Spinal cord (tissue), 10 donors: ENCODE results near the gene CHRNB4. TPM values are rescaled to one million over a fixed set of nuclear protein-coding genes. Genes with fewer than 3 reads are reported as not detected.

Source experiments
- DNase-seq, 6 donors: peaks; one replicate each; pipeline versions ENCODE4 v3.0.0 to v3.0.0-alpha.2; 2013 to 2015; ENCODE audit warnings: low spot score in 6 of 6, low read depth in 4 of 6
- H3K27ac ChIP-seq: one replicate; pipeline ENCODE4 v1.5.1; 2013; ENCODE audit warnings: low read depth, low read length, control low read depth
- H3K27me3 ChIP-seq: one replicate; pipeline ENCODE4 v1.6.1; 2013; ENCODE audit warnings: low read length; ENCODE audit not compliant: control insufficient read depth, insufficient read depth
- H3K36me3 ChIP-seq: one replicate; pipeline ENCODE4 v1.6.1; 2013; ENCODE audit warnings: low read length; ENCODE audit not compliant: control insufficient read depth, insufficient read depth
- H3K4me1 ChIP-seq: one replicate; pipeline ENCODE4 v1.6.1; 2013; ENCODE audit warnings: low read length; ENCODE audit not compliant: control insufficient read depth, insufficient read depth
- H3K4me3 ChIP-seq: one replicate; pipeline ENCODE4 v1.5.1; 2013; ENCODE audit warnings: low read depth, low read length, control low read depth
- H3K9me3 ChIP-seq: one replicate; pipeline ENCODE4 v1.6.1; 2013; ENCODE audit warnings: low read length; ENCODE audit not compliant: control insufficient read depth, insufficient read depth
- WGBS: methylation state at CpG from one replicate; pipeline ENCODE4 v1.1.5; 2013; ENCODE audit warnings: missing lambda C conversion rate; ENCODE audit not compliant: insufficient coverage; 5-methylcytosine and 5-hydroxymethylcytosine counted together
- polyA plus RNA-seq, 2 donors: library from polyadenylated mRNA; unstranded; fragments of 120-200 nt; gene quantifications; one replicate each; pipeline ENCODE4 v1.2.1, GENCODE V29; 2013; ENCODE audit not compliant: insufficient read length in 2 of 2
- total RNA-seq, 2 donors: library from RNA; depleted of rRNA in 1 of 2; stranded (reverse); fragments of 120-200 nt in 1 of 2; fragments of >200 nt in 1 of 2; gene quantifications; one replicate each; pipeline versions ENCODE4 v1.2.3 to v1.2.4, GENCODE V29; 2013 to 2014
- donor health status: healthy.

CHRNB4 gene
- total and polyA plus RNA-seq, 4 donors, result 0.33 to 3.3 (median 2.1) TPM

DNA sequence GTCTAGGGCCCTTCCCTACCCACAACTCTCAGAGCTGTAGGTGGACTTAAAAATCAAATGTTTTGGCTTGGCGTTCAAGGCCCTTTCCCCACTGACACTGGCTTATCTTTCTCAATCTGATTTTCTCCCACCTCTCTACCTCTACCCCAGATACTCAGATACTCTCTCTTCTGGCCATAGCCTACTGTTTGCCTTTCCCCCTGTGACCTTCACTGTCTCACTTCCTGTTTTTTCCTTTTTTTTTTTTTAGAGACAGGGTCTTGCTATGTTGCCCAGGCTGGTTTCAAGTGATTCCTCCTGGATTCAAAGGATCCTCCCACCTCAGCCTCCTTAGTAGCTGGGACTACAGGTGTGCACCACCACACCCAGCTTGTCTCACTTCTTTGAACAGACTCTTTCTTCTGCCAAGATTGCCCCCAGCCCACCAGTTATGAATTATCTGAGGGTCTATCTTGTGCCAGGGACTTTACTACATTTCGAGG is 4.6 kb downstream of the CHRNB4 start:
- 86% methylated on average over 2 of the region's 2 CpGs for WGBS
- Histone ChIP-seq H3K9me3 (no peaks in the 10 kb centered on the region), H3K4me3 (no peak overlapping the region), H3K4me1 (peaks cover 15% of the 10 kb centered on the region), H3K27ac (no peak overlapping the region), H3K27me3 (peaks cover 15% of the 10 kb centered on the region), H3K36me3 (no peaks in the 10 kb centered on the region)
- DNase-seq, result no peak

DNA sequence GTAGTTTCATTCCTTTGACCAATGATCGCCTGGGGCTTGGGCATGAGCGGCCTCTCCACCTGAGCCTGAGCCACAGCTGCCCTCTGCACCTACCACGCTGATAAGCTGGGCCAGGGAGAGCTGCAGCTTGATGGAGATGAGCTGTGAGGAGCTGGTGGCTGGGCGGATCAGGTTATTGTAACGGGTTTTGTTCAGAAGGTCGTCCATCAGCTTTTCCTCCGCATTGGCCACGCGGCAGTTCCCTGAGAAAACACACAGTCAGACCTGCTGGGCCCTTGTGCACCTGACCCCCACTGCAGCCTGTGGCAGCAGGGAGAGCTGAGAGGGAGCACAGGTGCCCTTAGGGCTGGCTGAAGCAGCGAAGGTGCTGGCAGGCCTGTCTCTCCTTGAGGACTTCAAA is 5.7 kb downstream of the CHRNB4 start:
- Histone ChIP-seq H3K36me3 (no peaks in the 10 kb centered on the region), H3K4me3 (no peak overlapping the region), H3K27me3 (peaks cover 6% of the 10 kb centered on the region), H3K9me3 (no peaks in the 10 kb centered on the region), H3K4me1 (peaks cover 4% of the 10 kb centered on the region), H3K27ac (no peak overlapping the region)
- no peak for DNase-seq
- 83% methylated on average over 10 of the region's 10 CpGs for WGBS

DNA sequence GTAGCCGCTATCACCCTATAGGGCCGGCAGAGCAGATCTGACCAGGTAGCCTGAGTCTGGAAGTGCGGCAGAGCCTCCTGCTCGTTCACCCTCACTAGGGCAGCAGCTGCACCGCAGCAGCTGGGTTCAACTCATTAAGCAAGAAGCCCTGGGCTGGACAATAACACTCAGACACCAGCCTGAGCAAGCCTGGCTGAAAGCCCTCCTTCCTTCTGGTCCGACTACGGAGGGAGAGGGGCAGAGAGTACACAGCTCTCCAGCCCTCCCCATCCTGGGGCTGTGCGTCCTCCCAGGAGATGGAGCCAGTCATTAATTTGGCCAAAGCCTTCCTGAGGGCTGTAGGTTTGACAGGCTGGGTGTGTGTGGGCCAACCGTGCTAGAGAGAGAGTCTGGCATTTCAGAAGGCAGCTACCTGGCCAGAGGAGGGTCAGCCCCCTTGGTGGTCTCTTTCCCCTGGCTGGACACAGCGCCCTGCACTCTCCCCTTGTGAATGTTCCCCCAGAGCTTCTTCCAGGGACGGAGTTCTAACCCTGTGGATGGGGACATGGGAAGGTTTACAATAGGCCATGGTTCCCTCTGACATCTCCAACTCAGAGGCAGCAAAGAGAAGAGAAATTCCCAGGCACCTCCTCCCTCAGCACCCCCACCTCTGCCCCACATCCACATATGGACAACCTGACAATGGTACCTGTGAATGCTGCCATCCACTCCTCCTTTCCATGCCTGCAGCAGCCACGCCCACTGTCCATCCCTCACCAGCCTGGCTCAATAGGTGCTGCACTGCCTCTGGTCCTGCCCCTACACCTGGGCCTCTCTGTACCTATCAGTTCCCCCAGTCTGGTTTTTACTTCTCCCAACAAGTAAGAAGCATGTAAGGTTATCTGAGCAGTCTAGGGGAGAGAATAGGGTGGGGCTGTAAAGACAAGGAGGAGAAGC is 6.5 kb downstream of the CHRNB4 start:
- Histone ChIP-seq H3K4me1 (no peaks in the 10 kb centered on the region), H3K4me3 (no peak overlapping the region), H3K36me3 (no peaks in the 10 kb centered on the region), H3K27me3 (no peaks in the 10 kb centered on the region), H3K9me3 (no peaks in the 10 kb centered on the region), H3K27ac (no peak overlapping the region)
- 67% methylated on average over 7 of the region's 12 CpGs for WGBS
- no peak for DNase-seq

DNA sequence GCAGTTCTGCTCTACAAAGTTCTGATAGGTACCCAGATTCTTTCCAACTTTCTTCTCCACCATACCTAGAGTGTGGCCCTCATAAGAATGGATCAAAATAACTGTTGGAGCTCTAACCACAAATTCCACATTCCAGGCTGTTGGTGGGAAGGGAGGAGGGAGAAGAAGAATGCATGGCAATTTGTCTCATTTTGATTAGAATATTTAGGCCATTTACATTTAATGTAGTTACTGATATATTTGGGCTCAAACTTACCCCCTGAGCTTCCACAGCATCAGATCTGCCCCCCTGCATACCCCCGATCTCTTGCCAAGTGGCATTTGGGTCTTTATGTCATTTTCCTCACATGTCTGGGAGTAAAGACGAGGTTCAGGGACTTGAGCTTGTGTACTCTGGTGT is 7.7 kb downstream of the CHRNB4 start:
- H3K27ac ChIP-seq, result no peak overlapping the region
- H3K9me3 ChIP-seq, result no peaks in the 10 kb centered on the region
- no peaks in the 10 kb centered on the region for H3K27me3 ChIP-seq
- H3K36me3 ChIP-seq, result no peaks in the 10 kb centered on the region
- no peaks in the 10 kb centered on the region for H3K4me1 ChIP-seq
- H3K4me3 ChIP-seq, result no peak overlapping the region
- 100% methylated on average over 1 of the region's 2 CpGs for WGBS
- DNase-seq, result no peak

DNA sequence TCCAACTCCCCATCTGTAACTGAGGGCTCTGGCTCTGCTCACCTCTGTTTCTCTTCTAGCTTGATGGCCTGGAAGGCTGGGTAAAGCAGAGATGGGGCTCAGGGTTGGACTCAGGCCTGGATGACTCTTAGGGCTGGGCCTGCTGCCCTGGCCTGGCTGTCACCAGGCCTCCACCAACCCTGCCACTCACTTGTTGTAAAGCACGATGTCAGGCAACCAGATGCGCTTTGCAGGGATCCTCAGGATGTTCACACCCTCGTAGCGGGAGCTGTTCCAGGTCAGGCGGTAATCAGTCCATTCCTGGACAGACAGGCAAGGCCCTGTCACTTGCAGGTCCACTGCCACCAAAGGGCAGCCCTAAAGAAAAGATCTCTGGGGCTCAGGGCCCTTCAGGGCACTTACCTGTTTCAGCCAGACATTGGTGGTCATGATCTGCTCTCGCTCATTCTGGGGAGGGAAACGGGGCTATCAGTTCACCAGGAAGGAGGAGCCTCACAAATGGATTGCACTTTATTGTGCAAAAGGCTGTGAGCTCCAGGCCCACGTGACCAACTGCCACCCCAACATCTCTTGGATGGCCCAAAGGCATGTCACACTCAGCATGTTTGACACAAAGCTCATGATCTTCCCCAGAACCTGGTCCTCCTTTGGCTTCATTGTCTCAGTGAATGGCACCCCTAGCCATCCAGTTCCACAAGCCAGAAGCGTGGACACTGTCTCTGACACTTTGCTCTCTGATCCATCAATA is 9.9 kb downstream of the CHRNB4 start:
- DNase-seq, result no peak
- H3K27me3 ChIP-seq, result peaks cover 2% of the 10 kb centered on the region

DNA sequence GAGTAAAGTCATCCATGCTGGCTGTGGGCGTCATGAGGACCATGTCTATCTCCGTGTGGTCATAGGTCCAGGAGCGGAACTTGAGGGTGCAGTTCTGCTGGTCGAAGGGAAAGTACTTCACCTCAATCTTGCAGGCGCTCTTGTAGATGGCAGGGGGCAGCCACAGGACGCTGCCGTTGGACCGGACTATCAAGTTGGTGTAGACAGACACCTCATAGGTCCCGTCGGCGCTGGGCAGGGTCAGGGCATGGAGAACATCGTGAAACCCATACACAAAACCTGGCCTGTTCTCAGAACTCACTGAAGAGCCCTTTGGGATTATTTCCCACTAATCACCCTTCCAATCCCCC is 11.3 kb downstream of the CHRNB4 start:
- H3K4me3 ChIP-seq, result no peak overlapping the region
- peaks cover 2% of the 10 kb centered on the region for H3K27me3 ChIP-seq
- 100% methylated on average over 10 of the region's 12 CpGs for WGBS
- no peaks in the 10 kb centered on the region for H3K9me3 ChIP-seq
- DNase-seq, result no peak
- peaks cover 3% of the 10 kb centered on the region for H3K4me1 ChIP-seq
- no peak overlapping the region for H3K27ac ChIP-seq
- no peaks in the 10 kb centered on the region for H3K36me3 ChIP-seq

More for the DNA sequence above, 9.9 kb downstream of the CHRNB4 start:
- Histone ChIP-seq H3K4me1 (peaks cover 3% of the 10 kb centered on the region), H3K36me3 (no peaks in the 10 kb centered on the region), H3K27ac (no peak overlapping the region), H3K9me3 (no peaks in the 10 kb centered on the region), H3K4me3 (no peak overlapping the region)
- 89% methylated on average over 9 of the region's 9 CpGs for WGBS

DNA sequence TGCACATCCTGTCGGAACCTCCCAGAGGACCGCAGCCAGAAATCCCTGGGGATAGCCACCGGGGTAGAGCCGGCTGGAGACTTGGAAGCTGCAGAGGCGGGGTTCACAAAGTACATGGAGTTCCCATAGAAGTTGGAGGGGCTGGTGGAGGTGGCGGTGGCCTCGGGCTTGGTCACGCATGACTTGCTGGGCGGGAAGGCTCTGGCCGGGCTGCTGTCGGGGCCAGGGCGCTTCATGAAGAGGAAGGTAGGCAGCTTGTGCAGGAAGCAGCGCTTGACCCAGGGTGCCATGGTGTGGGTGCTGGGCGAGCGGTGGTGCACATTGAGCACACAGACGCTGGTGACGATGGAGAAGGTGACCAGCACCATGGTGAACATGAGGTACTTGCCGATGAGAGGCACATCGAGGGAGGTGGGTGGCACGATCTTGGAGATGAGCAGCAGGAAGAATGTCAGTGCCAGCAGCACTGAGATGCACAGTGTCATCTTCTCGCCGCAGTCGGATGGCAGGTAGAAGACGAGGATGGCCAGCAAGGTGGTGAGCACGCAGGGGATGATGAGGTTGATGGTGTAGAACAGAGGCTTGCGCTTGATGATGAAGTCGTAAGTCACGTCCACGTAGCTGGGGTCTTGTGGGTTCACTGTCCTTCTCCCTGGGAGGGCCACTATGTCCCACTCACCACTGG is 11.8 kb downstream of the CHRNB4 start:
- H3K27ac ChIP-seq, result no peak overlapping the region
- H3K4me3 ChIP-seq, result no peak overlapping the region
- H3K9me3 ChIP-seq, result no peaks in the 10 kb centered on the region
- H3K4me1 ChIP-seq, result peaks cover 3% of the 10 kb centered on the region
- DNase-seq, result no peak
- no peaks in the 10 kb centered on the region for H3K36me3 ChIP-seq
- H3K27me3 ChIP-seq, result peaks cover 2% of the 10 kb centered on the region
- WGBS, result 94% methylated on average over 25 of the region's 29 CpGs

DNA sequence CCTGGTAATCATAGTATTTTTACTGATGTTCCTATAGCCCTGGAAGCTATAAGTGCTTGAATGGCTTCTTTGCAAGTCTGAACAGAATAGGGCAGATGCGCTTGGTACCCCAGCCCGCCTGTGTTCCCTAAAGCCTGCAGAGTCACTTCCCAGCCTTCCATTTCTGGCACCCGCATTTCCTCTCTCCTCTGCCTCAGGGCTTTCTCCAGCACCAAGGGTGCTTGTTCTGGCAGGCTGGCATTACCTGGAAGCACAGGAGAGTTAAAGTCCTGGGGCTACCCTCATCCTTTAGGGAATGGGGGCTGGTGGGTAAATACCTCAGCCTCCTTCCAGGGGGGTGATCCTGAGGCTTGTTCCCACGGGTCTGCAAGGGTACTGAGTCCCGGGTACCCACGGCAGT is 12.8 kb downstream of the CHRNB4 start:
- 89% methylated on average over 5 of the region's 6 CpGs for WGBS
- no peaks in the 10 kb centered on the region for H3K9me3 ChIP-seq
- no peak overlapping the region for H3K27ac ChIP-seq
- no peak for DNase-seq
- peaks cover 3% of the 10 kb centered on the region for H3K4me1 ChIP-seq
- peaks cover 2% of the 10 kb centered on the region for H3K27me3 ChIP-seq
- H3K36me3 ChIP-seq, result no peaks in the 10 kb centered on the region
- H3K4me3 ChIP-seq, result no peak overlapping the region

DNA sequence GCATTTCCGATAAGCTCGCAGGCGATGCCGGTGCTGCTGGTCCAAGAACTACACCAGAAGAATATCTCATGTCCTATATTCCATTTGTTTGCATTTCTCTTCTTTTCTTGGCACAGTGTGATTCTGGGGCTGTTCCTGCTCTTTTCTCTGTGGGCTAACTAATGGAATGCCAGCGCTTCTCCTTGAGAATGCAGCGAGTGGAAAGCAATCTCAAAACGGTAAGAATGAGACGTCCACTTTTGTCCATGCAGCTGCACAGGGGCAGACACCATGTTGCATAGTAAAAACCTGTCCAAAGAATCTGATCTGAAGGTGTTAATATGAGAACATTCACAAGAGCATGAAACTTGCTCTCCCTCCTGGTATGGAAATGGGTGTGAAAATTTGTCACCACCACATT is 13.7 kb downstream of the CHRNB4 start:
- DNase-seq, result no peak
- peaks cover 3% of the 10 kb centered on the region for H3K4me1 ChIP-seq
- 31% methylated on average over 2 of the region's 8 CpGs for WGBS
- H3K9me3 ChIP-seq, result no peaks in the 10 kb centered on the region
- no peak overlapping the region for H3K27ac ChIP-seq
- H3K4me3 ChIP-seq, result no peak overlapping the region
- peaks cover 4% of the 10 kb centered on the region for H3K27me3 ChIP-seq
- H3K36me3 ChIP-seq, result no peaks in the 10 kb centered on the region
